T-helper 22 cell (primary cell): Measurements from ENCODE around the gene NUBP2.

Source experiments
- DNase-seq: peaks from one replicate; pipeline ENCODE4 v3.0.0-alpha.2; 2020; ENCODE audit warnings: low read depth

NUBP2 gene

GRCh38 chr16:1758923-1759322 is 23.8 kb upstream of the NUBP2 start:
- no peak for DNase-seq

DNA sequence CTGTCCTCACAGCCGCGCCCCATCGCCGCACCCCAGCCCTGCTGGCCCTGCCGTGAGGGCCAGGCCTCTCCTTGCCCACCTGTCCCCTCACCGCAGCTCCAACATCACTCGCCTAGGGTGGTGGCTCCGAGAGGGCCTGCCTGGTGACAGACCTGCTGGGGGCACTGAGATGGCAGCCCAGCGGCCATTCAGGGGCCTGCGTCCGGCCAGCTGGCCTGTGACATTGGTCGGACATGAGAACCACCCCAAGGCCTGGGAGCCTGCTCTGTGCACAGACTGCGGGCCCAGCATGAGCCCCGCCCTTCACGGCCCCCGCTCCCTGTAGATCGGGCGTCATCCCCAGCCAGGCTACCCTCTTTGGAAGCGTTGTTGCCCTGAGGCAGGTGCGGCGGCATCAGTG is 23.2 kb upstream of the NUBP2 start:
- no peak for DNase-seq

- DNase-seq: no peak
These were observed 21.8 kb upstream of the NUBP2 start for GRCh38 chr16:1760911-1761310.

GRCh38 chr16:1761751-1762150 is 21.0 kb upstream of the NUBP2 start:
- no peak for DNase-seq

- DNase-seq: no peak
These were observed 20.4 kb upstream of the NUBP2 start for GRCh38 chr16:1762196-1762878.

- no peak for DNase-seq
These were observed 19.8 kb upstream of the NUBP2 start for GRCh38 chr16:1762879-1763520.

DNA sequence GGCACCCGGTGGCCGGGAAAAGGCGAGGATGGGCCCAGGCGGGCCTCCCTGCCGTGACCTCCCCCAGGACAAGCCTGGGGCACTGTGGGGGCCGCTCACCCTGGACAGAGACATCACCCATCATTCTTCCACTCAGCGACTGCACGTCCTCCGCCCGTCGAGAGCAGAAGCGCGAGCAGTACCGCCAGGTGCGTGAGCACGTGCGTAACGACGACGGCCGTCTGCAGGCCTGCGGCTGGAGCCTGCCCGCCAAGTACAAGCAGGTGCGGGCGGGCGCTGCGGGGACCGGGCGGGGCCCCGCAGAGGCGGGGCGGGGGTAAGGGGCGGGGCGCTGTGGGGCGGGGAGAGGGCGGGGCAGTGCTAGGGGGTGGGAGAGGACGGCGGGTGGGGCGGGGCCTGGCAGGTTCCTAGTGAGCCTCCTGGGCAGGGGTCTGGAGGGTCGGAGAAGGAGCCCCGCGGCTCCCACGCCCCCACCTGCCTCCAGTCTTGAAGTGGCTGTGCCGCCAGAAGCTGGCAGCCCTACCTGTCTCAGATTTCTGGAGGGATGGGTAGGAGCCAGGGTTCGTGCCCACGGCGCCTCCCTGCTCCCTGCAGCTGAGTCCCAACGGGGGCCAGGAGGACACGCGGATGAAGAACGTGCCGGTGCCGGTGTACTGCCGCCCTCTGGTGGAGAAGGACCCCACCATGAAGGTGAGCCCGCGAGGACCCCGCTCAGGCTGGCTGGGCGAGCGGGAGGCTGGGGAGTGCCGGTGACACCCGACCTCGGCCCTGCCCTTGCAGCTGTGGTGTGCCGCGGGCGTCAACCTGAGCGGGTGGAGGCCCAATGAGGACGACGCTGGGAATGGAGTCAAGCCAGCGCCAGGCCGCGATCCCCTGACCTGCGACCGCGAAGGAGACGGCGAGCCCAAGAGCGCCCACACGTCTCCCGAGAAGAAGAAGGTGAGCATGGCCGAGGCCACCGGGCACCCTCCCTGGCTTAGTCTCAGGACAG is 18.9 kb upstream of the NUBP2 start:
- no peak for DNase-seq

GRCh38 chr16:1764971-1765370 is 17.8 kb upstream of the NUBP2 start:
- no peak for DNase-seq

- no peak for DNase-seq
These were observed 16.9 kb upstream of the NUBP2 start for GRCh38 chr16:1765826-1766225.

GRCh38 chr16:1766231-1766630 is 16.5 kb upstream of the NUBP2 start:
- DNase-seq: no peak

- DNase-seq: no peak
These were observed 16.1 kb upstream of the NUBP2 start for GRCh38 chr16:1766701-1767100.

DNA sequence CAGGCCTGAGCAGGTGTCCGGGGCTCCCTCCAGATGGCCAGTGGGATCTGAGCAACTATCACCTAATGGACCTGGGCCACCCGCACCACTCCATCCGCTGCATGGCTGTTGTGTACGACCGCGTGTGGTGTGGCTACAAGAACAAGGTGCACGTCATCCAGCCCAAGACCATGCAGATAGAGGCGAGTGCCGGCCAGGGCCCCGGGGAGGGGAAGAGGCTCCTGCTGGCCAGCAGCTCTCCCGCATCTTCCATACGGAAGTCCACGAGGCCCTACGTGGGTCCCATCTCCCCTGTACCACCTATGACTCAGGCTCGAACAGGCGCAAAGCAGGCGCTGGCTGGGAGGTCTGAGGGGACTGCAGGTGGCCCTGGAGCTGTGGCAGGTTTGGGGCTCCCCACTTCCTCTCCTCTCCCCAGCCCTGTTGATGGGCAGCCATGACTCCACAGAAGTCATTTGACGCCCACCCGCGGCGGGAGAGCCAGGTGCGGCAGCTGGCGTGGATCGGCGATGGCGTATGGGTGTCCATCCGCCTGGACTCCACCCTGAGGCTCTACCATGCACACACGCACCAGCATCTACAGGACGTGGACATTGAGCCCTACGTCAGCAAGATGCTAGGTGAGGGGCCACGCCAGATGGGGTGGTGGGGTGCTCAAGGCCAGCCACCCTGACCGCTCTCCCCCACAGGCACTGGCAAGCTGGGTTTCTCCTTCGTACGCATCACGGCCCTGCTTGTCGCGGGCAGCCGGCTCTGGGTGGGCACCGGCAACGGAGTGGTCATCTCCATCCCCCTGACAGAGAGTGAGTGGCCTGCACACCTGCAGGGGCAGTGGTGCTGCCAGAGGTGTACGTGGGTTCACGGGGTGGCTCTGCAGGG is 15.4 kb upstream of the NUBP2 start:
- no peak for DNase-seq

- DNase-seq: no peak
These were observed 14.5 kb upstream of the NUBP2 start for GRCh38 chr16:1768061-1768766.

DNA sequence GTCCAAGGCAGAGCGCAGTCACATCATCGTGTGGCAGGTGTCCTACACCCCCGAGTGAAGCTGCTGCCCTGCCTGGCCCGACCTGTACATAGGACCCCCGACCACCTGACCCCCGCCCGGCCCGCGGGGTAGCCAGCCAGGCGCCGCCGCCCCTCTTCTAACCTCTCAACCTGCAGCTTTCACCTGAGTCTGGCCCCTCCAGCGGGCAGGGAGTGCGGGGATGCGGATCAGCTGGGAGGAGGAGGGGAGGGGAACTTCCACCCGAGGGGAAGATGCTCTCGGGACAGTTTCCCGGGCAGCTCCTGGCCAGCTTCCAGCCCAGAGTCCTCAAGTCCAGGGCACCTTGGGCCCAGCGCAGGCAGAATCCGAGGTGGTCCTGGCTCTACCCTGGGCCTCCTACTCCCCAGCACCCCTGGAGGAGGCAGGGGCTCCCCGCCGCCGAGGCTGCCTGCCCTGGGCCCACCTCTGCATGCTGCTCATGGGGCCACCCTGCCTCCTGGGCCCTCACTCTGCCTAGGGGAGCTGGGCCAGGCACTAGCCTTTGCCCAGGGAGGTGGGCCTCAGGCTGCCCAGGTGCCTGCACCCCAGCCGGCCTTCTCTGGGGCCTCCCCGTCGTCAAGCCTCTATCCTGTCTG is 13.9 kb upstream of the NUBP2 start:
- no peak for DNase-seq

DNA sequence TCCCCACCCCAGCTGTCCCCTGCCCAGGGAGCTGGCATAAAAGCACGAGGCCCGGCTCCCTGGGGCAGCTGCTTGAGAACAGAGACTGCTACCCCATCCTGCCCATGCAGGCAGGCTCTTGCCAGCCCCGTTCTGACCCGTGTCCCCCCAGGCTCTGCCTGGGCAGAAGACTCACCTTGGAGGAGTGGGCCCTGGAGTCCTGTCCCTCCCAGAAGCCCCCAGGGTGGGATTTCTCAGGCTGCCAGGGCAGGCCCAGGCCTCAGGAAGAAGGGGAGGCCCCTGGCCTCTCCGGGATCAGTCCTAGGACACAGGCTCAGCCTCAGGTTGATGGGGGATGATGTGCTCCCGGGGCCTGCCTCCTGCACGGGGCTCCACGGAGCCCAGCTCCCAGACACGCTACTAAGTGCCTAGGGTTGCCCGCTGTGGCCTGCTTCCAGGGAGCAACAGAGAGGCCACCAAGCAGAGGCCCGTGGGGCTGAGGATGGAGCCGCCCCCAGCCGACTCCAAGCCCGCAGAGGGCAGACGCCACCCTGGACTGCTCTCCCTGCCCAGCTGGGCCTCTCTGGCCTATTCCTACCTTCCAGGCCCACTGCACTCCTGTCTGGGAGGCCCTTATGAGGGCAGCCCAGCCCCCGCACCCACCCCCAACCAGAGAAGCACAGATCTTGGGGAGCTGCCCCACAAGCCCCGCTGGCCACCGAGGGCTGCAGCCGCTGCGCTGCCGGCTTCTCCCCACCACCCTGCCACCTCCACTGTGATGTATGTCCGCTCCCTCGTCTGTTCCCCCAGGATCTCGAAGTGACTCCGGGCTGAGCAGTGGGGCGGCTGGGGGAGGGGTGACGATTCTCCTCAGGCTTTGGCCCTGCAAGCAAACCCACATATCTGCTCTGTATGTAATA is 13.1 kb upstream of the NUBP2 start:
- no peak for DNase-seq

DNA sequence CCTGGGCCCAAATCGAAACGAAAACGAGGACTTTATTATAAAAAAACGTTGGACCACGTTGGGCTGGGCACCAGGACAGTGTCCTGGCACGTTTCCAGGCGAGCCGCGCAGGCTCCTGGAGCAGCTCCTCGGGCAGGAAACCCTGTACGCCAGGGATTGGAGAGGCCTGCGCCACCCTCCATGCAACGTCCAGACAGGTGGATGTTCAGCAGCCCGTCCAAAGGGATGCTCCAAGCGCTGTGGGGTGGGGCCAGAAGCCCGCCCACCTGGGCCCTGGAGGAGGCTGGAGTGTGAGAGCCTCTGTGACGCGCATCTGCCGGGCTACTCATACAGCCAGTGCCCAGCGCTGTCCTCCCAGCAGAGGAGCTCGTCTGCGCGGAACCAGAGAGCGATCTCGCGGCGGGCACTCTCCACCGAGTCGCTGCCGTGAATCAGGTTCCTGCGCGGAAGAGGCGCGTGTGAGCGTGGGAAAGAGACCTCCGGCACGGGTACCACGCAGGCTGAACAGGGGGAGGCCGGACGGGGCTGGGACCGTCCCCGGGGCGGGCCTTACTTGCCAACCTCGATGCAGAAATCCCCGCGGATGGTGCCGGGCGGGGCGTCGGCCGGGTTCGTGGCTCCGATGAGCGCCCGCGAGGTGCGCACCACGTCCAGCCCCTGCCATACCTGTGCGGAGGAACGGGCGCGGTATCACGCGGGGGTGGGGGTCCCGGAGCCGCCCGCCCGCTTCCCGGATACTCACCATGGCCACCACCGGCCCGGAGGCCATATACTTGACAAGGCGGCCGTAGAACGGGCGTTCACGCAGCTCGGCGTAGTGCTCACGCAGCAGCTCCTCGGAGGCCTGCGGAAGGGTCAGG is 12.2 kb upstream of the NUBP2 start:
- peak; percentile 30 for DNase-seq

GRCh38 chr16:1771188-1771863 is 11.4 kb upstream of the NUBP2 start, which contains the start of gene NME3:
TSS of gene NME3 (minus strand) at chr16:1771543. CDS start at chr16:1771534, 9 bp downstream.
- peak; percentile 54 for DNase-seq

DNA sequence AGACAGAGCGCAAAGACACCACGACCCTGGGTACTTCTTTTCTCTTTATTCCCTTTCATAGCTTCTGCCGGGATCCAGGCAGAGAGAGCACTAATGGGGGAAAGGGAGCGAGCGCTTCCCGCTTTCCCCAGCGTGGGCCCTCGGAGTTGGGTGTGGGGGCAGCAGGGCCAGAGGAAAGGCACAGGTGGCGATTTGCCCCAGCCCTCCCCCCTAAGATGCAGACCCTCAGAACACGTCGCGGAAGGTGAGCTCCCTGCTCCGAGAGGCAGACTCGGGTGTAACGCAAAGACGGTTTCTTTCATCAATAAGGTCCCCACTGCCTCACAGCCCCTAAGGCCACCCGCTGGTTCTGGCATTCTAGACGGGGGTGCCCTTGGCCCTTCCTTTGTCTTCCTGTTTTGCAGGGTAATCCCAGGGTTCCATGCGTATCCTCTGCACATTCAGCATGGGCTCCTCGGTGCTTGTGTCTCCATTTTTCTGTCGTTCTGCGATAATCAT is 10.8 kb upstream of the NUBP2 start:
- DNase-seq: no peak
